K562 (cell line): ENCODE measurements around the gene MYLK3. TPM values are rescaled to one million over a fixed set of nuclear protein-coding genes. Genes with fewer than 3 reads are reported as not detected.
A peak's percentile ranks its signal among the peaks of the same experiment; 100 is the strongest.

Experiments
- CBX3 ChIP-seq, 2 experiments: IDR thresholded peaks; 1 replicate in 1 of 2; 2 replicates in 1 of 2; pipeline ENCODE4 v1.6.1; 2012; ENCODE audit warnings: inconsistent platforms in 2 of 2, low read length in 2 of 2, borderline replicate concordance in 1 of 2, control low read depth in 1 of 2
- CXXC5 ChIP-seq: fragments of 250-450 bp; sonication (Bioruptor Pico); IDR thresholded peaks from 2 replicates; pipeline ENCODE4 v1.8.0; 2022; ENCODE audit warnings: inconsistent platforms, mild to moderate bottlenecking, moderate library complexity
- DNMT1 ChIP-seq: fragments of 450-650 bp; IDR thresholded peaks from 2 replicates; pipeline ENCODE4 v1.6.1; 2016; ENCODE audit warnings: antibody characterized with exemption, mild to moderate bottlenecking
- ESRRB ChIP-seq: fragments of 250-450 bp; sonication (Bioruptor Pico); IDR thresholded peaks from 2 replicates; pipeline ENCODE4 v1.5.0; 2020; ENCODE audit warnings: mild to moderate bottlenecking, moderate library complexity, borderline replicate concordance
- FOXM1 ChIP-seq, 2 experiments: fragments of 450-650 bp in 1 of 2; sonication (generic) in 1 of 2; formaldehyde crosslinking in 1 of 2; IDR thresholded peaks; 2 replicates each; pipeline versions ENCODE4 v1.6.1 to v1.9.0; 2017 to 2022; ENCODE audit warnings: low read depth in 2 of 2, mild to moderate bottlenecking in 2 of 2, missing genetic modification reagents in 1 of 2, moderate library complexity in 1 of 2
- MAZ ChIP-seq, 2 experiments: fragments of 450-650 bp in 1 of 2; sonication (generic) in 1 of 2; formaldehyde crosslinking; IDR thresholded peaks in 1 of 2; conservative IDR thresholded peaks in 1 of 2; 2 replicates each; pipeline versions ENCODE4 v1.4.0 to v1.5.0; 2020; ENCODE audit warnings: mild to moderate bottlenecking in 1 of 2, missing genetic modification reagents in 1 of 2
- MCM2 ChIP-seq: fragments of 450-650 bp; IDR thresholded peaks from 2 replicates; pipeline ENCODE4 v1.6.1; 2017; ENCODE audit warnings: low read depth, mild to moderate bottlenecking
- RAD21 ChIP-seq, 2 experiments: fragments of 250-450 bp in 1 of 2; fragments of 450-650 bp in 1 of 2; sonication (Bioruptor Pico) in 1 of 2; formaldehyde crosslinking in 1 of 2; IDR thresholded peaks in 1 of 2; conservative IDR thresholded peaks in 1 of 2; 2 replicates each; pipeline versions ENCODE4 v1.4.0 to v1.8.0; 2020 to 2022; ENCODE audit warnings: mild to moderate bottlenecking in 2 of 2, moderate library complexity in 1 of 2
- SMC3 ChIP-seq: conservative IDR thresholded peaks from 2 replicates; pipeline ENCODE4 v1.6.1; 2011; ENCODE audit warnings: low read depth, low read length, improper control_type of control experiment; ENCODE audit not compliant: insufficient read depth
- THRAP3 ChIP-seq: fragments of 450-650 bp; IDR thresholded peaks from 2 replicates; pipeline ENCODE4 v1.6.1; 2016; ENCODE audit warnings: mild to moderate bottlenecking, inconsistent platforms, borderline replicate concordance
- ZNF232 ChIP-seq: sonication (generic); formaldehyde crosslinking; IDR thresholded peaks from 2 replicates; pipeline ENCODE4 v1.8.0; 2022; ENCODE audit warnings: mild to moderate bottlenecking, missing genetic modification reagents
- ZNF507 ChIP-seq: conservative IDR thresholded peaks from 2 replicates; pipeline ENCODE4 v1.6.1; 2017; ENCODE audit warnings: missing genetic modification characterization, missing compliant biosample characterization
- ZNF76 ChIP-seq: fragments of 250-450 bp; sonication (Bioruptor Pico); IDR thresholded peaks from 2 replicates; pipeline ENCODE4 v1.4.0; 2020; ENCODE audit warnings: mild to moderate bottlenecking, moderate library complexity, borderline replicate concordance
- ZSCAN29 ChIP-seq: fragments of 450-650 bp; IDR thresholded peaks from 2 replicates; pipeline ENCODE4 v1.6.1; 2017
- polyA plus RNA-seq, 8 experiments: library from polyadenylated mRNA; depleted of rRNA in 4 of 8; stranded (reverse) in 5 of 8; unstranded in 3 of 8; fragments of >200 nt; fragmentation: Nextera tagmentation in 2 of 8; fragmentation: Illumina TruSeq in 1 of 8; extraction: Ambion mirVana in 2 of 8; extraction: Trizol in 1 of 8; gene quantifications; 2 replicates each; pipeline versions ENCODE4 v1.2.1 to v1.2.3, GENCODE V29; 2011 to 2014; ENCODE audit warnings: inconsistent platforms in 1 of 8, missing spikeins in 1 of 8
- total RNA-seq, 7 experiments: library from RNA; depleted of rRNA in 6 of 7; stranded (reverse); fragments of >200 nt in 6 of 7; fragmentation: Illumina TruSeq in 2 of 7; extraction: Trizol in 2 of 7; gene quantifications; 2 replicates each; pipeline versions ENCODE4 v1.2.1 to v1.2.3, GENCODE V29; 2011 to 2021; ENCODE audit warnings: low replicate concordance in 1 of 7
- TF ChIP-seq, protein P1 (sequence below): fragments of 250-450 bp; sonication (Bioruptor Pico); IDR thresholded peaks from 2 replicates; pipeline ENCODE4 v1.5.1; 2021; ENCODE audit warnings: mild to moderate bottlenecking
- TF ChIP-seq, protein P2 (sequence below): sonication (generic); formaldehyde crosslinking; IDR thresholded peaks from 2 replicates; pipeline ENCODE4 v1.8.1; 2022; ENCODE audit warnings: missing genetic modification reagents
- TF ChIP-seq, protein P3 (sequence below): fragments of 250-450 bp; sonication (Bioruptor Pico); IDR thresholded peaks from 2 replicates; pipeline ENCODE4 v1.5.0; 2020; ENCODE audit warnings: mild to moderate bottlenecking

MYLK3 gene
- total and polyA plus RNA-seq, 9 of the 15 experiments (the other 6 are each of a cell fraction or from before 2014, with no cell fraction given) = 0.69 to 10.7 (median 4.7) TPM

DNA sequence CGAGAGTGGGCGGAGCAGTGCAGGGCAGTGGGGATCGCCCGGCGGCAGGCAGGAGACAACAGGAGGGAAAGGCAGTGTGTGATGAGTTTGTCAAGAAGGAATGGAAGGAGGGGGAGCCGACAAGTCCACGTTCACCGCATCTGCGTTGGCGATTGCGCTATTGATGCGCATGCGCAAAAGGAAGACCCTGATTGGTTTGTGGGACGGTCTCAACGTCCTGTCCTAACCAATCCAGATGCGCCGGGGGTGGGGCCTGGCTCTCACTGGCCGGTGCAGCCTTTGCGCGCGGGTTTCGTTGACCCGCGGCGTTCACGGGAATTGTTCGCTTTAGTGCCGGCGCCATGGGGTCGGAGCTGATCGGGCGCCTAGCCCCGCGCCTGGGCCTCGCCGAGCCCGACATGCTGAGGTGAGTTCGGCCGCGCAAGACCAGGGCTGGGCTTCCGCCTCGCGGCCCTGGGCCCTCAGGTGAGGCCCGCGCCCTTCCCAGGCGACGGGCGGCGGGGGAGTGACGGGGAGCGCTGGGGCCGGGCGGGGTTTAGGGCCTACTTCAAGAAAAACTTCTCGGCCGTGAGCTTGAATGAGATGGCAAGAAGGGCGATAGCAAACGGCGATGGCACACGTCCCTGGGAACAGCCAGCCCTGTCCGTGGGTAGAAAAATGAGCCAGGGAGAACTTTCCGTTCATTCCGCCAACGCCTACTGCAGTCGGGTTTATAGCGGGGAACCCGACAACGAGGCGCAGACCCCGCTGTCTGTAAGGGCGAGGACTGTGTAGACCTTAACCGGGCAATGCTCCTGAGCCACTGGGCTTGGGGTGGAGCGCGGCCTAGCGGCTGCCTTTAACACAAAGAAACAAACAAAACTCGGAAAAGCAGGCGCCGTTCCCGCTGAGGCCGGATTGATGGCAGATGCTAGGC, 58.5 kb downstream of the MYLK3 start, which contains the start of gene ORC6 (continued):
- peak in 1 of 2 experiments; percentile 30; a peak in 1 of 4 replicates for TF ChIP-seq MAZ (CRISPR knock-in tag; conservative IDR thresholded peaks at IDR 0.05 in 1 of 2, IDR thresholded peaks at IDR 0.05 in 1 of 2)
- no peak for TF ChIP-seq MCM2
- TF ChIP-seq, protein P1, sequence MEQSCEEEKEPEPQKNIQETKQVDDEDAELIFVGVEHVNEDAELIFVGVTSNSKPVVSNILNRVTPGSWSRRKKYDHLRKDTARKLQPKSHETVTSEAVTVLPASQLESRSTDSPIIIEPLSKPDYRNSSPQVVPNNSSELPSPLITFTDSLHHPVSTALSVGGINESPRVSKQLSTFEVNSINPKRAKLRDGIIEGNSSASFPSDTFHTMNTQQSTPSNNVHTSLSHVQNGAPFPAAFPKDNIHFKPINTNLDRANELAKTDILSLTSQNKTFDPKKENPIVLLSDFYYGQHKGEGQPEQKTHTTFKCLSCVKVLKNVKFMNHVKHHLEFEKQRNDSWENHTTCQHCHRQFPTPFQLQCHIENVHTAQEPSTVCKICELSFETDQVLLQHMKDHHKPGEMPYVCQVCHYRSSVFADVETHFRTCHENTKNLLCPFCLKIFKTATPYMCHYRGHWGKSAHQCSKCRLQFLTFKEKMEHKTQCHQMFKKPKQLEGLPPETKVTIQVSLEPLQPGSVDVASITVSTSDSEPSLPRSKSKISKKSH = no peak
- TF ChIP-seq CXXC5 (CRISPR knock-in tag) = 0 out of 2 replicates have a peak, but pooled peaks have one; percentile 3
- TF ChIP-seq RAD21 (CRISPR knock-in tag; conservative IDR thresholded peaks at IDR 0.05 in 1 of 2, IDR thresholded peaks at IDR 0.05 in 1 of 2) = peak in 1 of 2 experiments; percentile 51; a peak in 2 of 4 replicates
- no peak for TF ChIP-seq DNMT1
- TF ChIP-seq, protein P2, sequence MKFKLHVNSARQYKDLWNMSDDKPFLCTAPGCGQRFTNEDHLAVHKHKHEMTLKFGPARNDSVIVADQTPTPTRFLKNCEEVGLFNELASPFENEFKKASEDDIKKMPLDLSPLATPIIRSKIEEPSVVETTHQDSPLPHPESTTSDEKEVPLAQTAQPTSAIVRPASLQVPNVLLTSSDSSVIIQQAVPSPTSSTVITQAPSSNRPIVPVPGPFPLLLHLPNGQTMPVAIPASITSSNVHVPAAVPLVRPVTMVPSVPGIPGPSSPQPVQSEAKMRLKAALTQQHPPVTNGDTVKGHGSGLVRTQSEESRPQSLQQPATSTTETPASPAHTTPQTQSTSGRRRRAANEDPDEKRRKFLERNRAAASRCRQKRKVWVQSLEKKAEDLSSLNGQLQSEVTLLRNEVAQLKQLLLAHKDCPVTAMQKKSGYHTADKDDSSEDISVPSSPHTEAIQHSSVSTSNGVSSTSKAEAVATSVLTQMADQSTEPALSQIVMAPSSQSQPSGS (CRISPR knock-in tag) = no peak
- no peak for TF ChIP-seq ZNF76
- TF ChIP-seq FOXM1 (IDR thresholded peaks at IDR 0.05; ENCODE audit: low read depth) = no peak
- TF ChIP-seq FOXM1 (CRISPR knock-in tag; IDR thresholded peaks at IDR 0.05; ENCODE audit: low read depth) = no peak
- no peak for TF ChIP-seq THRAP3
- no peak for TF ChIP-seq SMC3
- no peak for TF ChIP-seq ZNF507 (tag)
- TF ChIP-seq, protein P3, sequence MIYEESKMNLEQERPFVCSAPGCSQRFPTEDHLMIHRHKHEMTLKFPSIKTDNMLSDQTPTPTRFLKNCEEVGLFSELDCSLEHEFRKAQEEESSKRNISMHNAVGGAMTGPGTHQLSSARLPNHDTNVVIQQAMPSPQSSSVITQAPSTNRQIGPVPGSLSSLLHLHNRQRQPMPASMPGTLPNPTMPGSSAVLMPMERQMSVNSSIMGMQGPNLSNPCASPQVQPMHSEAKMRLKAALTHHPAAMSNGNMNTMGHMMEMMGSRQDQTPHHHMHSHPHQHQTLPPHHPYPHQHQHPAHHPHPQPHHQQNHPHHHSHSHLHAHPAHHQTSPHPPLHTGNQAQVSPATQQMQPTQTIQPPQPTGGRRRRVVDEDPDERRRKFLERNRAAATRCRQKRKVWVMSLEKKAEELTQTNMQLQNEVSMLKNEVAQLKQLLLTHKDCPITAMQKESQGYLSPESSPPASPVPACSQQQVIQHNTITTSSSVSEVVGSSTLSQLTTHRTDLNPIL (CRISPR knock-in tag) = no peak
- no peak for TF ChIP-seq ESRRB
- TF ChIP-seq ZSCAN29 = peak; percentile 98
- TF ChIP-seq CBX3 (IDR thresholded peaks at IDR 0.05; ENCODE audit: borderline replicate concordance in 1 of 2, low read length in 2 of 2) = no peak
- TF ChIP-seq ZNF232 = peak; percentile 82; the same call in 1 of the 2 replicates
